AML-193 (cell line): Measurements from ENCODE around the gene CPAMD8.

ENCODE experiments used
- DNase-seq, 2 experiments: peaks; one replicate each; lab custom pipeline; 2025; lab: John Stamatoyannopoulos, UW

The CPAMD8 gene

DNA sequence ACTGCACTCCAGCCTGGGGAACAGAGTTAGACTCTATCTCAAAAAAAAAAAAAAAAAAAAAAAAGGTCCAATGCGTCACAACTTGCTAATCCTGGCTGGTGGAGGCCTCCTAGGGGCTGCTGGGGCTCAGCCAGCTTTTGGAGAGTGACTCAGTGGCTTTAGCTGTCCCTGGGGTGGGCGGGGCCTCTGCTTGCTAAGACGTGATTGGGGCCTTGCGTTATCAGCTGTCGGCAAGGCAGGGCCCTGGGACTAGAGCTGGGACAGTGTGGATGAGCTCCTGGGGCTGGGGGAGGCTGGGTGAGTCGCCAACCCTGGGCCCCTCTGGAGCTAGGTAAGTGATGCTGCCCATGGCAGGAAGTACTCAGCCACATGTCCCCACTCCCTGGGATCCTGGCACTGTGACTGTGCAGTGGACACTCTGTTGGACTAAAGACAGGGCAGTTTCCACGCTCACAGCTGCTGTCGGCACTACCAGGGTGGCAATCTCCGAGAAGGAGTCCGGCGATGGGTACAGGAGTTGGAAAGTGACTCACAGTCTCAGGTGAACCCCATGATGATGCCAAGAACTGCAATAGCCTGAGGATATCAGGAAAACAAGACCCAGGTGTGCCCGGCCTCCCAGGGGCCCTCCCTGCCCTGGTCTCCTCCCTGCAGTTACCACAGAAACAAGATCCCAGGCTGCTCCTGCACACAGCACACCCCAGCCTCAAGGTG is 105.6 kb downstream of the CPAMD8 start:
- no peak for DNase-seq

DNA sequence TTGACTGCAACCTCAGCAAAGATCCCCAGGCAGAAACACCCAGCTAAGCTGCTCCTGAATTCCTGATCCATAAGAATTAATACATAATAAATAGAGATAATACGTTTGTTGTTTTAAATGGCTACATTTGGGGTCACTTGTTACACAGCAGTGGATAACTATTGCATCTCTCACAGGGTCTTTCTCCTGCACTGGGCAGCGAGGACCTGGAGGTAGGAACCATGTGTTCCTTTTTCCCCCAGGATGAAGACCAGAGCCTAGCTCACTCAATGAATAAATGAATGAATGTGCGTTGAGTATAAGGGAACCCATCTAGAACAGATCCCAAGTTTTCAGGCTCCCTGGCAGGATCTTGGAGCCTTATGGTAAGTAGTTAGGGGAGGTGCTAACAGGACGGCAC is 107.1 kb downstream of the CPAMD8 start:
- no peak for DNase-seq

DNA sequence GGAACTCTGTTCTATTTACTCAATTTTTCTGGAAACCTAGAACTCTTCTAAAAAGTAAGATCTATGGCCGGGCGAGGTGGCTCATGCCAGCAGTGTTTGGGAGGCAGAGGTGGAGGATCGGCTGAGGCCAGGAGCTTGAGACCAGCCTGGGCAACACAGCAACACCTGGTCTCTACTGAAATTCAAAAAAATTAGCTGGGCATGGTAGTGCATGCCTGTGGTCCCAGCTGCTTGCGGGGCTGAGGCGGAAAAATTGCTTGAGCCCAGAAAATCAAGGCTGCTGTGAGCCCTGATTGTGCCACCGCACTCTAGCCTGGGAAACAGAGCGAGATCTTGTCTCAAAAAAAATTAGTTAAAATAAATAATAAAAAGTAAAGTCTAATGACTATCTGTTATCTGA is 109.2 kb downstream of the CPAMD8 start:
- no peak for DNase-seq

DNA sequence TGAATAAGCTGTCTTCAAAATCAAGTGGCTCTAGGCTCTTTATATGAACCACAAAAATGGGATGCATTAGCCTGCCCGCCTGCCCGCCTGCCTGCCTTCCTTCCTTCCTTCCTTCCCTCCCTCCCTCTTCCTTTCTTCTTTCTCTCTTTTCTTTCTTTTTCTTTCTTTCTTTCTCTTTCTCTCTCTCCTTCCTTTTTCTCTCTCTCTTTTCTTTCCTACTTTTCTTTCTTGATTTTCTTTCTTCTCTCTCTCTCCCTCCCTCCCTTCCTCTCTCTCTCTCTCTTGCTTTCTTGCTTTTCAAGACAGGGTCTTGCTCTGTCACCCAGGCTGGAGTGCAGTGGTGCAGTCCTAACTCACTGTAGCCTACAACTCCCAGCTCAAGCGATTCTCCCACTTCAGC is 110.9 kb downstream of the CPAMD8 start:
- DNase-seq = no peak

DNA sequence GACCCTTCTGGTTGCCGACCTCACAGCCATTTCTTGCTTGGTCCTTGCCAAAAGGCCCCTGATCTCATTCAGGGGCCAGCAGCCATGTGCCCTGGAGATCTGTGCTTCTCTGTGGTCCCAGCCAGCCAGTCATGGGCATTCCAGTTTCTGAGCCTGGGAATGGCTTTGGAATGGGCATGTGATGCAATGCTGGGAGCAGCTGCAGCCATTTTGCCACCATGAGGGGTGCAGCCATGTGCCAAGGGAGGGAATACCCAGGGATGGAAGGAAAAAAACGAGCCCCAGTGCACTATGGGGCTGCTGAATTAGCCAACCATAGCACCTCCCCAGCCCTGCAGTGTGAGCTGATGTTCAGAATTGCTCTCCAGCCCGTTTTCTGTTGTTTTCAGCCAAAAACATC is 111.5 kb downstream of the CPAMD8 start:
- DNase-seq = no peak

DNA sequence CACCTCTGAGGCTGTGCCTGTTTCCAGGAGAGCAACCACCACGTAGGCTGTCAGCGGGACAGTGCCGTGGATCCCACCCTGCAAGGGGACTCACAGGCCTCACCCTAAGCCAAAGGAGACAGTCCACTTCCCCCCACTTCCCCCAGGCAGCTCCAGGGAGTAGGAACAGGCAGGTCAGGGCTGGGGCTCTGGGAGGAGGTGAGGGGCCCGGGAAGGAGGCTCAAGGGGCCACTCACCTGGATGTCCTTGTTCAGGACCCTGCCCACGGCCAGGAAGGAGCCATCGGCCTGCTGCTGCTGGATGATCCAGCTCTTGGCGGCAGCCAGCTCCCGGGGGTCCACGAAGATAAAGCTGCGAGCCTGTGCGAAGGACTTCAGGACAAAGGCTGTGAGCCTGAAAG is 112.2 kb downstream of the CPAMD8 start:
- DNase-seq = no peak

DNA sequence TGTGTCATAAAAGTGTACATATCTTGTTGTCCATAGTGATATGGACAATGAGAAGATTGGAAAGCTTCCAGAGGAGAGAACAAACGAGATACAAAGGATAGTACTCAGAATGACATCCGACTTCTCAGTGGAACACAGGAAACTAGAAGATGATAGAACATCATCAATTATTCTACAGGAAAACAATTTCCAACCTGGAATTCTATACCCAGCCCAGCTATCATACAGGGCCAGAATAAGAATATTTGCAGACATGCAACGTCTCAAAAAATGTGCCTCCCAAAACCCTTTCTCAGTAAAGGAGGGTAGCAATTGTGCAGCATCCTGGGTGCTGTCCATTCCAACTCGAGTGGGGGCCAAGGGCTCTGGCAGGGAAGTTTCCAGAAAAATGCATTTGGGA is 113.8 kb downstream of the CPAMD8 start:
- DNase-seq = no peak

DNA sequence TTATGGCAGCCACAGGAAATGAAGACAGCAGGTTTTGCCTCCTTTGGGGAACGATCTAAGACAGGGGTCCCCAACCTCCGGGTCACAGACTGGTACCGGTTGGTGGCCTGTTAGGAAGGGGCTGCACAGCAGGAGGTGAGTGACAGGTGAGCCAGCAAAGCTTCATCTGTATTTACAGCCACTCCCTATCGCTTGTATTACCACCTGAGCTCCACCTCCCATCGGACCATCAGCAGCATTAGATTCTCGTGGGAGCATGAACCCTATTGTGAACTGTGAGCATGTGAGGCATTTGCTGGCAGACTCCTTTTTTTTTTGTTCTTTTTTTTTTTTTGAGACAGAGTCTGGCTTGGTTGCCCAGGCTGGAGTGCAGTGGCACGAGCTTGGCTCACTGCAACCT is 115.6 kb downstream of the CPAMD8 start:
- no peak for DNase-seq

DNA sequence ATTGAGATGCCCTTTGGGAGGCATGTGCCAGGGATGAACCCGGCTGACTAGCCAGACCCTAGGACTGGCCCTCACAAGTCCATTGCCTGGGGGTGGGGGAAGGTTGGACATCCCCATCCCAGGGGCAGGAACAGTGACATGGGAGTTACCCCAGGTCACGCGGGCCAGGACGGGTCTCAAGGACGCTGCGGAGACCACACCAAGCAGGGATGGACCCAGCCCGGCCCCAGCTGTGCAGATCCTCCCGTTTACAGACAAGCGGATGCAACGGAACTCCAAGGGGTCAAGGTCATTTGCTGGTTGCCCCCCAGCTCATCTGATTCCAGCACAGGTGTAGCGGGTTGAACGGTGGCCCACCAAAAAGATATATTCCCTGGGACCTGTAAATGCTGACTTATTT is 117.9 kb downstream of the CPAMD8 start:
- no peak for DNase-seq

DNA sequence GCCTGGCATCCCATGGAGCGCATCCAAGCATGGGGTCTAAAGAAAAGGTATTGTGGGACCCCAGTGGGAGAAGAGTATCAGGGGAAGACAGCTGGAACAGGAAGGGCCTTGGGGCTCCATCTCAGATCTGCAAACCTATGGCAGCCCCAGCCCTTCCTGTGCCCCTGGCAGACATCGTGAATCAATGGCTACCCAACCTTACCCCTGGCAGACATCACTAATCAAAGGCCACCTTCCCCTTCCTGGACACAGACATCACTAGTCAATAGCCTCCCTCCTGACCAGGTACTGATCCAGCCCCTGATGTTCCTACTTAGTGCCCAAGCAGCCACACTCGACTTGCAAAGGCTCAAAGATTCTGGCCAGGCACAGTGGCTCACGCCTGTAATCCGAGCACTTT is 122.0 kb downstream of the CPAMD8 start:
- DNase-seq = no peak

DNA sequence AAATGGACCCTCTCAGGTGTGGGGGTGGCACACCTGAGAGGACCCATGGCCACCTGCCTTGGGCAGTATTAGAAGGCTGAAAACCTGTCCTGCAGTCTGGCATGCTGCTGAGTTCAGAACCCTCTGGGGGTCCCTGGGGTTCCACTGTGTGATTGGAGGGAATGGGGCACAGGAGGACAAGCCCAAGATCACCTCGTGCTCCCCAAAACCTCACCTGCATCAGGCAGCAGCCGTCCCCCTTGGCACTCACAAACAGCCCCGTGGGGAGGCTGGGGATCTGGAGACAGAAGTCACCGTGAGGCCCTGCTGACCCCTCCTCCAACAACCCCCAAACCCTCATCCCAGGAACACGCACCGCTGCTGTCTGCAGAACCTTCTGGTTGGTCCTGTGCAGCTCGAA is 123.3 kb downstream of the CPAMD8 start:
- DNase-seq = no peak

DNA sequence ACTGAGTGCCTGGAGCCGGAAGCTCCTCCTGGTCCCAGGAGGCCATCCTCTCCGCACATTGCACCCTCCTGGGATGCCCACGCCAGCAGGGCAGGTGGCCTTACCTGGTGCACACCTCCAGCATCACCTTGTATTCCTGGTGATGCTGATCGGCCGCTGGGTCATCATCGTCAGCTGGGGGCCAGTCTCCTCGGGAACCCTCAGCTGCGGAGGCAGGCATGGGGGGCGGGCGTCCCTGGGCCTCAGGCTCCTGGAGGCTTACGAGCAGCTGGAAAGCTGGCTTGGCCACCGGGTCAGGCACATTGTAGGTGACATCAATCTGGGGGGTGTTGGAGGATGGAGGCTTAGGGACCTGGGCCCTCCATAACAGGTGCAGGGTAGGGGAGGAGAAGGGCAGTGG is 124.1 kb downstream of the CPAMD8 start:
- DNase-seq = no peak

DNA sequence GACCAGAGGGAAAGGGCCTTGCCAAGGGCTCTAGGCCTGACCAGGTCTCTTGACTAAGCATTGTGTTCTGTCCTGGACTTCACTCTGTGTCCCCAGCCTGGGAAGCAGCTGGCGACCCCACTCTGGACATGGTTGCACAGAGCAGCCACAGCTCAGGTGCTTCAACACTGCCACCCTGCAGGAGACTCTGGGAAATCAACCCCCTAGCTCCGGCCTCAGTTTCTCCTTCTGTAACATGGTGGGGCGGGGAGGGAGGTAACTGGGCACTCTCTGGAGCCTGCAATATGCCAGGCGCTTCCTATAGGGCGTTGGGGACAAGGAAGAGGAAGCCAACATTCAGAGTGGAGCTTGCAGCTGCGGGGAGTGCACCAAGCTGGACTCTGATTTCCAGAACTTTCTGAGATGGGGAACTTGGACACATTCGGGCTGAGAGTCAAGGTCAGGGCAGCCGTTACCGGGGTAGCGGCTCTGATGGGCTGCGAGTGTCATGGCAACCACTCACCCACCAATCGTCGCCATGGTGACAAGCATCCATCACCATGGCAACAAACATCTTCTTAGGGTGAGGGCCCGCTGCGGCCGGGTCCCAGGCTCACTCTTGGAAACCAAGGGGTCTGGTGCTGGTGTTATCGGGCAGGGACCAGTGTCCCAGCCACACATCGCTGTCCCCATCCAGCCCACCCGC is 125.0 kb downstream of the CPAMD8 start:
- no peak for DNase-seq

DNA sequence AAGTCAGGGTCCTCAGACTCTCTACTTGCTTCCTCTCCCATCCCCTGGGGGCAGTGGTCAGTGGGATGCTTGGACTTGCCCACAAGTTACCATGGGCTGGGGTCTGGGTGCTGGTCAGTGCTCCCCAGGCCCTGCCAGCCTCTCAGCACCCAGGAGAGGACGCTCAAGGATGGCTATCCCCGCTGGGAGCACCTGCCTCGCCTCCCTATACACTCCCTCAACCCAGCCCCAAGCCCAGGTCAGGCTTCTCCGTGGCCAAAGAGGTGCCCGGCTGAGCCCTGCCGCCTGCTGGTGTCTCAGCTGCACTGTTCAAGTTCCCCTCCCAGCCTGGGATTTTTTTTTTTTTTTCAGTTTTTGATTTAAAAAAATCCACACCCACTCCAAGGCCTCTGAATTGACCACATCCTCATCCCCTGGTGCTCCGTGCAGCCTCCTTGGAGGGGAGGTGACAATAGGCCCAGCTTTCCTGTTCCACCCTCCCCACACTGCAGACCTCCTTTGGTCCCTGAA is 127.0 kb downstream of the CPAMD8 start:
- DNase-seq = peak; percentile 10 to 20

DNA sequence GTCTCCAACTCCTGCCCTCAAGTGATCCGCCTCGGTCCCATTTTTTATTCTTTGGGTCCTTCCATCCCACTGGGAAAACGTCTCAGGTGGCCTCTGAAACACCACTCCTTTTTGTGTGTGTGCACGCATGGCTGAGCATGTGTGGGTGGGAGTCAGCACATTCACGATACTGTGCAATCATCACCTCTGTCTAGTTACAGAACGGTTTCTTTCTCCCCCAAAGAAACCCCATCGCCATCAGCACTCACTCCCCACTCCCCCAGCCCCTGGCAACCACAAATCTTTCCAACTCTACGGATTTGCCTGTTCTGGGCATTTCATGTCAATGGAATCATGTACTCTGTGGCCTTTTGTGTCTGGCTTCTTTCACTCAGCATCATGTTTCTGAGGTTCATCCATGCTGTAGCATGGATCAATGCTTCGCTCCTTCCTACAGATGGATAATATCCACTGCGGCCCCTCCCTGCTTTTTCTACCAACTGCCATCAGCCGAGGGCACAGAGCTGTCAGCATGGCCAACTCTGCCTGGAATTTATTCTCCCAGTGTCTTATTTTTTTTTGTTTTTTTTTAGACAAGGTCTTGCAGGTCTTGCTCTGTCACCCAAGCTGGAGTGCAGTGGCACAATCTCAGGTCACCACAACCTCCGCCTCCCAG is 128.1 kb downstream of the CPAMD8 start:
- DNase-seq = no peak

DNA sequence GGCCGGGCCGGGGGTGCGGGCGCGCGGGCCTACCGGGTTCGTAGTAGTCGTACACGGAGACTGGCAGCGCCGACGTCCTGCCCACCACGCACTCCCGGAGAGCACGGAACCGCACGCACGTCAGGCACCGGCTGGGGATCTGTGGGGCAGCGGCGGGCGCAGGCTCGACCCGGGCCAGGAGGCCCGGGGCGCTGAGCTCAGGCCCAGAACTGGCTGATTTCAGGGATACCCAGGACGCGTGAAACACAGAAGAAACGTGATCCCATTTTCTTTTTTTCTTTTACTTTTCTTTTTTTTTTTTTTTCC is 128.8 kb downstream of the CPAMD8 start:
- DNase-seq = no peak

DNA sequence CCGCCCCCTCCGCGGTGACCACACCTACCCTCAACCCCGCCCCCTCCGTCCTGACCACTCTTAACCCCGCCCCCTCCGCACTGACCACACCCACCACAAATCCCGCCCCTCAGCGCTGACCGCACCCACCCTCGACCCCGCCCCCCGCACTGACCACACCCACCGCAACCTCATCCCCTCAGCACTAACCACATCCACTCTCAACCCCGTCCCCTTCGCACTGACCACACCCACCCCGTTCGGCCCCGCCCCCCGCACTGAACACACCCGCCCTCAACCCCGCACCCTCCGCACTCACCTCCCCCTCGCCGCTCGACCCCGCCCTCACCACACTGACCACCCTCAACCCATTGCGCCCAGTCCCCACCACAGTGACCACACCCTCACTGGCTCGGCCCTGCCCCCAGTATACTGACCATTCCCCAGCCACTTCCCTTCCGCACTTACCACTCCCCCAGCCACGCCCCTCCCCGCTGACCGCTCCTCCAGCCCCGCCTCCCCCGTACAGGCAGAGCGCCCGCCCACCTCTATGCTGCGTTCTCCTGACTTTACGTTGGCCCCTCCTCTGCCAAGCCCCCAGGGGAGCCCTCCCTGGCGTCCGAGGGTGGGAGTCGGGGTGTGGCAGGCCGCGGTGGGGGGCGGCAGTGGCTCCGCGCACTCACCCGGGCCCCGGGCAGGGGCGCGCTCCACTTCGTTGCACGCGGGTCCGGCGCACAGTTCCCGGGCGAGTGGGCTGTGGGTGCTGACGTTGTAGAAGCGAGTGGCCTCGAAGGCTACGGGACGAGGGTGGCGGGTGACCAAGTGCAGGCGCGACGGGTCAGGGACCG is 129.4 kb downstream of the CPAMD8 start:
- no peak for DNase-seq

DNA sequence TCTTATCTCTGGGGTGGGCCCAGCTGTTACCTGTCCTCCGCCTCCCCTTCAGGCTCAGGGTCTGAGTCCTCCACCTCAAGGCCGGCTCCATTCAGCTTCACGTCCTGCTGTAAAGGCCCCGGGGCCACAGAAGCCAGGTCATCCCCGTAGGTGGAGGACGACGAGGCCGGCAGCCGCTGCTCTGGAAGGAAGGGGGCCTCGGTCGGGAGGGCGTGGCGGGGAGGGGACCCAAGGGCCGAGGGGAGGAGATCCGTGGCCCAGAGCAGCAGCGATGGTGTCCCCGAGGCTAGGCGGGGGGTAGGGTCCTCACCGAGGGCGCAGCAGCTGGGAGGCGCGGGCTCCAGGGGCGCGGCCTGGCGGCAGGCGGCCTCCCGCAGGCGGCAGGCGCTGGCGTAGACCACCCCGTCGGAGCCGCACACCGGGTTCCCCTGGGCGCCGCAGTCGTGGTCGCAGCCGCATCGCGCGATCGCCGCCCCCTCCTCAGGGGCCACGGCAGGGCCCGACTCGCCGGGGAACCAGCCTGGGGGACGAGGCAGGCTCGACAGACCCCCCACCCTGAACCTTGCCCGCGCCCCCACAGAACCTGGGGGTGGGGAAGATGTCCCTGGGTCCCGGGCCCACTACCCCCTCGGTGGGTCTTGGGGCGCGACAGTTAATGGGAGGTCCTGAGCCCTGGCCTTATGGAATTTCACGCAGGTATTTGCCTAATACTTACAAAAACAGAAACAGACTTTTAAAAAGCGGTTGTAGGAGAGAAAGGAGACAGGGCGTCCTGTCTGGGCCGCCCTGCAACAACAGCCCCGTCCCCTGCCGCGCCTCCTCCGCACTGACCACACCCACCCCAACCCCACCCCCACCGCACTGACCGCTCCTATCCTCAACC is 130.2 kb downstream of the CPAMD8 start:
- DNase-seq = no peak

DNA sequence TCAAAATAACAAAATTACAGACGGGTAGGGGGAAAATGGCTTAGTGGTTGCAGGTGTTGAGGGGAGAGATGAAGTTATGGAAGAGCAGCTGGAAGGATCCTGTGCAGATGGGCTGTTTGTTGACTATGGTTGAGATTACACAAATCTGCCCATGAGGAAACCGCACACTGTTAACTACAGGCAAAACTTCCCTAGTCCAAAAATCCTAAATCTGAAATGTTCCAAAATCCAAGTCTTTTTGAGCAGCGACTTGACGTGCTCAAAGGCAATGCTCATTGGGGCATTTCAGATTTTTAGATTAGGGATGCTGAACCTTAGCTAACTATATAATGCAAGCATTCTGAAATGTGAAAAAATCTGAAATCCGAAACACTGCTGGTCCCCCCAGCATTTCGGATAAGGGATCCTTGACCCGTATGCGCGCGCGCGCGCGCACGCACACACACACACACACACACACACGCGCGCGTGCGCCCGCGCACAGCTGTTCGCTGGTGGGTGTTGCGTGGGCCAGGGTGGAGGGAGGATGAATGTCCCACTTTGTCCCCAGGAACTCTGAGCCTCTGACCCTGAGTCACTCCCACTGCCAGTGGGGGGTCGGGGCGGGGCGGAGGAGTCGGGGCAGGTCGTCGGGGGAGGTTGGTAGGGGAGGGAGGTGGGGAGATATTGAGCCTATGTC is 131.0 kb downstream of the CPAMD8 start:
- no peak for DNase-seq

DNA sequence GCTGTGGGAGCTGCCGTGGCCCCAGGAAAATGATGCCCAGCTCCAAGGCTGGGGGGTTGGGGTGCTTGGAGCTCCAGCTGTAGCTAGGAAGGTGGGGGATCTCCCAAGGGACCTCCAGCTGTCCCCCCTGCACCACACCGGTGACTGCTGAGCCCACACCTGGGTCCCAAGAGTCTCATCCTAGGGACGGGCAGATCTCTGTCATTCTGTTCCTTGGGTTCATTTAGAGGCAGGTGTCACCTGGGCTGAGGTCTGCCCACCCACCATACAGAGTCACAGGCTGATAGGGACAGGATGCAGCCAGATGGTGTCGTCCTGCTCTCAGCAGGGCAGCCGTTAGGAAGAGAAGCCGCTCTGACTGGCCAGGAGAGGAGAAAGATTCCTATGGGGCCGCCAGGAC is 132.5 kb downstream of the CPAMD8 start:
- DNase-seq = no peak

DNA sequence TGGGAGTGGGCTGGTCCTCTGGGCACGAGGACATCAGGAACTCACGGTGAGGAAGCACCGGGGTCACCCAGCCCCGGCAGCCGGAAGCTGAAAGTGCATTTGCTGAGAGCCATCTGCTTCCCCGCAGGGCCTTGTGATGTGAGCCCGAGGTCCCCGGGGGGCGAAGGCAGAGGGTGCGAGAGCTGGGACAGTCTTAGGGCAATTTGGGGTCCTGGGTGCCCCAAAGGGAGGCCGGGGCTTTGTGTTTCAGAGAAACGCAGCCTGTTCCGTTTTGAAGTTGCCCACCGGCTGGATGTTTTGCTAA is 133.0 kb downstream of the CPAMD8 start:
- DNase-seq = no peak
